GM13976 (cell line): ENCODE data around the gene PAX5.
A peak's percentile ranks its signal among the peaks of the same experiment; 100 is the strongest.

Source experiments
- DNase-seq: peaks from one replicate; pipeline ENCODE4 v3.0.0; 2012; ENCODE audit warnings: low spot score
- in situ Hi-C: fragments of 300-500 bp; cut with MboI; formaldehyde crosslinking; loops from one replicate; pipeline ENCODE4 v1.12.0; 2022; ENCODE audit warnings: low sequenced_read_pairs, mixed read lengths, inconsistent platforms; ENCODE audit not compliant: unreplicated experiment
- TF ChIP-seq, protein P1 (sequence below): IDR thresholded peaks from 2 replicates; pipeline ENCODE4 v1.5.1; 2012; ENCODE audit warnings: borderline replicate concordance, mild to moderate bottlenecking; ENCODE audit not compliant: insufficient read depth; ENCODE audit errors: extremely low read depth, missing control alignments, control extremely low read depth

The PAX5 gene

DNA sequence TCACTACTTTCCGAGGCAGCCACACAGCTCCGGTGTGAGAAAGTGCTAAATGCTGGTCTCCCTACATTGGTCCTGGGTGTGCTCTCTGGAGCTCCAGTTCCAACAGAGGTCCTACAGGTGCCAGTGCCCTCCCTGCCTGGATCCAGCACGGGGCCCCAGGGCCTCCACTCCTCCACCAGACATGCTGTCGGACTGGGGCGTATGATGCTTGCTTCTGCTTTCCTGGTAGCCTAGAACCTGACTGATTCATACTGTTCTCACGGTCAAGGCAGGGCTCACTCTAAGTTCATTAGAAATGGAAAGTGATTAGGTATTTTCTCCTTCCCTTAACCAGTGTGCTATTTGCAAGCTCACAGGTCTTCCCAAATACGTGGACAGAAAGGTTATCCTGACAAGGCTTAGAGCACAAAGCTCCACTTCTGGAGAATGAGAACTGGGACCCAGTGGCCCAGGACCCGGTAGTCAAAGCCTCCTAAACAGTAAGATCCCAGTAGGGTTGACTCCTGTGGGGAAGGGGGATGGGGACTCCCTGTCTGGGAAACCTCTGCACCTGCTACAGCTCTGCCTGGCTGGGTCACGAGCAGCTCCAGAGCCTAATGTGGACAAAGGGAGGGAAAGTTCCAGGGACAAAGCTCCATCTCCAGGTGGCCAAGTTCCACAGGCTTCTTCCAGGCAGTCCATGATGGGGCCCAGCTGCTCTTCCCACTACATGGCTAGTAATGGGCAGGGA is 98.1 kb downstream of the PAX5 start:
- peak; percentile 72 for DNase-seq
- TF ChIP-seq, protein P1, sequence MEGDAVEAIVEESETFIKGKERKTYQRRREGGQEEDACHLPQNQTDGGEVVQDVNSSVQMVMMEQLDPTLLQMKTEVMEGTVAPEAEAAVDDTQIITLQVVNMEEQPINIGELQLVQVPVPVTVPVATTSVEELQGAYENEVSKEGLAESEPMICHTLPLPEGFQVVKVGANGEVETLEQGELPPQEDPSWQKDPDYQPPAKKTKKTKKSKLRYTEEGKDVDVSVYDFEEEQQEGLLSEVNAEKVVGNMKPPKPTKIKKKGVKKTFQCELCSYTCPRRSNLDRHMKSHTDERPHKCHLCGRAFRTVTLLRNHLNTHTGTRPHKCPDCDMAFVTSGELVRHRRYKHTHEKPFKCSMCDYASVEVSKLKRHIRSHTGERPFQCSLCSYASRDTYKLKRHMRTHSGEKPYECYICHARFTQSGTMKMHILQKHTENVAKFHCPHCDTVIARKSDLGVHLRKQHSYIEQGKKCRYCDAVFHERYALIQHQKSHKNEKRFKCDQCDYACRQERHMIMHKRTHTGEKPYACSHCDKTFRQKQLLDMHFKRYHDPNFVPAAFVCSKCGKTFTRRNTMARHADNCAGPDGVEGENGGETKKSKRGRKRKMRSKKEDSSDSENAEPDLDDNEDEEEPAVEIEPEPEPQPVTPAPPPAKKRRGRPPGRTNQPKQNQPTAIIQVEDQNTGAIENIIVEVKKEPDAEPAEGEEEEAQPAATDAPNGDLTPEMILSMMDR = no peak
- in situ Hi-C loops = no loop called here

DNA sequence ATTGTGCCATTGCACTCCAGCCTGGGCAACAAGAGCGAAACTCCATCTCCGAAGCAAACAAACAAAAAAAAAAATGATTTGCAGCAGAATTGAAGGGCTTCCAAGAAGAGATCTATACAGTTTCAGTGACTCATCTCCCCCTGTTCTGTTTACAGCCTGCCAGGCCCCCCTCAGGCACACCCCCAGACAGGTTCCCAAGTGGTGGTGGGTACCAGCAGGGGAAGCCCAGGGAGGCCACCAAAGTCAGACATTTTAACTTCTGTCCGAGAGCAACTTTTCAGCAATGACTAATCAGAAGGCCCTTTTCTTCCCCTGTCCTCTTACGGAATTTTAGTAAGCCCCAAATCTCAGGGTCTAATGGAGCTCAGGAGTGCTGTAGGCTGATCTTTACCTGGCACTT is 98.7 kb downstream of the PAX5 start:
- in situ Hi-C loops = no loop called here
- peak; percentile 54 for DNase-seq
- TF ChIP-seq, protein P1 = no peak

DNA sequence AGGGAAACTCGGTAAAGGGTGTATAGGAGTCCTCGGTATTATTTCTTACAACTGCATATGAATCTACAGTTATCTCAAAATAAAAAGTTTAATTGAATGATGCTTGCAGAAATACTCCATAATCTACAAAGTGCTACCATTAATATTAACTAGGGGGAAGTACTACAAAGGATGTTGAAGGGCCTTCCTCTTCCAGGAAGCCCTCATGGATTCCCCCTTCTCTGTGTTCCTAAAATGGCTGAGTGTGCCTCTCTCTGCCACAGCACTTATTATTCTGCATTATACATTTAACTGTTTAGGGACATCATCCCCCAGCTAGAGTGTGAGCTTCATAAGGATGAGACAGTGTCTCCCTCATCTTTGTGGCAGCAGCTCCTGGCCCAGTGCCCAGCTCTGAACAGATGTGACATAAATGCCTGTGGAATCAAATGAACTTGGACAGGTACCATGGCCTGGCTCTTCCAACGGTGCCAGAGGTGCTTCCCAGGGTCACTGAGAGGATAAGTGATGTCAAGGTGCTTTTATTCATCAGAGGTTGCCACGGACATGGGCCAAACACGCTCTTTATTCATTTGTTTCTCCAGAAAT is 99.5 kb downstream of the PAX5 start:
- no peak for DNase-seq
- in situ Hi-C loops = no loop called here
- TF ChIP-seq, protein P1 = no peak

DNA sequence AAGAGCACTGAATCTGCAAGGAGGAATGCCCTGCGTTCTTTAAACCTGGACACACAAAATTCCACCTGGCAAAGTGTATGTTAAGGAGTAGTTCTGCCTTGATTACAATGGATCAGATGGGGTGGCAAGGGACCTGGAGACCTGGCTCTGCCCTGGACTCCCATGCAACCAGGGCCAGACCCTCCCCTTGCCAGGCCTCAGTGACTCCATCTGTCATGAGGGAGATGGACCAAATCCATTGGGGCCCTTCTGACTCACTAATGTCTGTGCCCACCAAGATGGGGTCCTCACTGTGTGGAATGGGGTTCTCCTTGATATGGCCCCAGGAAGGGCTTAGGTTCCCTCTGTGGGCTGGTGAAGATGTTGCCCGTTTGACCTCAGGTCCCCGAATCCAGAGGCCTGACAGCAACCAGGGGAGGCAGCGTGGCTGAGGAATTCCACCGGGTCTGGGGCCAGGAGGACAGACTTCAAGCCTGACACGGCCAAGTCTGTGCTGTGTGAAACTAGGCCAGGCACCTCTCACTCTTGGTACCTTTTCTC is 100.3 kb downstream of the PAX5 start:
- in situ Hi-C loops = no loop called here
- DNase-seq = no peak
- TF ChIP-seq, protein P1 = no peak

DNA sequence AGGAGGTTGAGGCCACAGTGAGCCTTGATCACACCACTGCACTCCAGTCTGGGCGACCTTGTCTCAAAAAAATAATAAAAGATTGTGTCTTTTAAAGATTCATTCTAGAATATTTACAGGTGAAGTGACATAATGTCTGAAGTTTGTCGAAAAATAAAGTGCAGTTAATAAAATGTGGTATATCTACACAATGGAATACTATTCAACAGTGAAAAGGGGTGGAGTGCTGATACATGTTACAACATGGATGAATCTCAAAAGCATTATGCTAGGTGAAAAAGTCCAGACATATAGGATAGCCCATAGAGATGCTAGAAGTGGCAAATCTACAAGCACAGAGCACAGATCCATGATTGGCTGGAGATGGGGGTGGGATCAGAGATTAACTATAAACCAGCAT is 101.9 kb downstream of the PAX5 start:
- TF ChIP-seq, protein P1 = no peak
- DNase-seq = no peak
- in situ Hi-C loops = no loop called here

DNA sequence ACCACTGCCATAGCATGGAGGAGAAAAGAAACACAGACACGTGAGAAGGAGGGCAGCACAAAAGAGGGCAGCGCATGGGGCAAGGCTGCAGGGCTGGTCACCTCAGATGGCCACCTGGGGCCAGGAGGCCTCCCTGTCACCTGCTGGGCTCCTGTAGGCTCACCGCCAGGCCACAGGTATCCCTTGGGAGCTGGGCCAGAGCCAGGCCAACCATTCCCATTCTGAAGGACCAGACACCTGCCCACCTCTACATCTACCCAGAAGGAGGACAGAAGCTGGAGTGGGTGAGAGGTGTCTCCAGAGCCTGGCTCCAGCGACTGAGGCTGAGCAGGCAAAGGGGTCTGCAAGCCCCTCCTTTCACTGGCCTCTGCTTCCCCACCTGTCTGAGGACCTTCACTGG is 103.1 kb downstream of the PAX5 start:
- DNase-seq = no peak
- in situ Hi-C loops = no loop called here
- TF ChIP-seq, protein P1 = no peak
